Urothelium cell line (cell line): ENCODE data around the gene ASMT.
"Not testable (repeated sequence)": the region's sequence is repeated elsewhere in the genome, so short reads cannot be mapped to it uniquely, and the experiment has no call there.

Source experiments
- DNase-seq: peaks from one replicate; pipeline ENCODE4 v3.0.0; 2011; ENCODE audit warnings: low spot score, mixed read lengths
- FAIRE-seq: peaks from 2 replicates; lab custom pipeline; 2011; peaks lifted over from hg19 to GRCh38; lab: Jason Lieb, UNC

The ASMT gene

DNA sequence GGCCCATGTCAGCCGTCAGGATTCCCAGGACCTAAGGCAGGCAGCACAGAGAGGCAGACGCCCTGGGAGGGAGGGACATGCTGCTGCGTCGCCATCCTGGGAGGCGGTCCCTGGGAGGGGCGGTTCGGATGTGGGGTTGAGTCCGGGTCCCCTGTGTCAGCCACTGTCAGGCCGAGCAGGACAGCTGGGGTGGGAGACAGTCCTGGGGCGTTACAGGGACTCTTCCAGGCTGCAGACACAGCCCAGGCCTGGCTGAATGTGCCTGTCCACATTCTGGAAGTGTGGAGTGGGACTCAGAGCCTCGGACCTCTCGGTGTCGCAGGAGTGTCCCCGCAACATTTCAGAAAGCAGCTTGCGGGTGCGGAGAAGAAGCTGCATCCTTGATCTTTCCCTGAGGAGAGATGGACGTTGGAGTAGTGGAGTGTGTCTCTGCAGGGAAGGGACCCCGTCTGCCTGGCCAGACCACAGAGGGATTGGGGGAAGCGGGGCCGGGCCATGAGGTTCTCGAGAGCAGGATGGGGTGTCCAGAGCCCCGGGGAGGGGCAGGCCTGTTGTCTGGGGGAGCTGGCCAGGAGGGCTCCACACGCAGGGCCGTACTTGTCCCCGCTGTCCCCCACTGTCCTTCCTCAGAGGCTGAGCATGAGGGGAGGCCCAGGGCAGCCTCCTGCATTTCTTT lies 17.4 kb upstream of the ASMT start:
- FAIRE-seq = no peak
- no peak for DNase-seq

DNA sequence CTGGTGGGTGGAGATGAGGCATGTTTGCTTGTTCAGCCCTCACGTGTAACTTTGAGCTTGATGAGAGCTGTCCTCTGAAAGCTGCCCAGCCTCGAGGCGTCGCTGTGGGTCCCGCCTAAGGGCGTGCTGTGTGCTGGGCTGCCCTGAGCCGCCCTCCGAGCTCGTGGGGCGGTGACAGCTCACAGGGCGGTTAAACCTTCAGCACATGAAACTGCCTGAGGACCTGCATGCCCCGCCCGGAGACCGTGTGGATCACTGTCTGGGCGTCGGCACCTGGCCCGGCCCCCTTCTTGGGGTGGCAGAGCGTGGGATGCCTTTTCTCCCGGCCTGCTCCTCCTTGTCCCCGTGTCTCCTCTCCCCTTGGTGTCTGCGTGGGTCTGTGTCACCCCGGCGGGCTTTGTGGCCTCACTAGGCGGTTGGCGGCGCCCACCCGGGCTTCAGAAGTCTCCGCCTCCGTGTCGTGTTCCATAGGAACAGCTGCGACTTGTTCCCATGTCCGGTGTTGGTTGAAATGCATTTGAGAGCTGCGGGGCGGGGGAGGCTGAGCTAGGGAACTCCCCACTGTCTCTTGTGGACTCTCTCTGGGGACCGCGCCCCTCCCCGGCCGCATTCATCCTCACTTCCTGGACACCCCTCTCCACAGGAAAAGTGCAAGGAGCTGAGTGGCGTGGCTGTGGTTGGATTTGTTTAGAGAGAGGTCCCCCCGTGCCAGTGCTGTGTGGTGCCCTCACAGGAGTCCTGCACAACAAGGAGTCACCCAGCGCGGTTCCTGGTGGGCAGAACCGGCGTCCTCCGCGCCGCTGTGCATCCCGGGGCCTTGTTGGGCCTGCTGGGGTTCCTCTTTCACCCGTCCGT lies 16.6 kb upstream of the ASMT start:
- no peak for FAIRE-seq
- DNase-seq = no peak

DNA sequence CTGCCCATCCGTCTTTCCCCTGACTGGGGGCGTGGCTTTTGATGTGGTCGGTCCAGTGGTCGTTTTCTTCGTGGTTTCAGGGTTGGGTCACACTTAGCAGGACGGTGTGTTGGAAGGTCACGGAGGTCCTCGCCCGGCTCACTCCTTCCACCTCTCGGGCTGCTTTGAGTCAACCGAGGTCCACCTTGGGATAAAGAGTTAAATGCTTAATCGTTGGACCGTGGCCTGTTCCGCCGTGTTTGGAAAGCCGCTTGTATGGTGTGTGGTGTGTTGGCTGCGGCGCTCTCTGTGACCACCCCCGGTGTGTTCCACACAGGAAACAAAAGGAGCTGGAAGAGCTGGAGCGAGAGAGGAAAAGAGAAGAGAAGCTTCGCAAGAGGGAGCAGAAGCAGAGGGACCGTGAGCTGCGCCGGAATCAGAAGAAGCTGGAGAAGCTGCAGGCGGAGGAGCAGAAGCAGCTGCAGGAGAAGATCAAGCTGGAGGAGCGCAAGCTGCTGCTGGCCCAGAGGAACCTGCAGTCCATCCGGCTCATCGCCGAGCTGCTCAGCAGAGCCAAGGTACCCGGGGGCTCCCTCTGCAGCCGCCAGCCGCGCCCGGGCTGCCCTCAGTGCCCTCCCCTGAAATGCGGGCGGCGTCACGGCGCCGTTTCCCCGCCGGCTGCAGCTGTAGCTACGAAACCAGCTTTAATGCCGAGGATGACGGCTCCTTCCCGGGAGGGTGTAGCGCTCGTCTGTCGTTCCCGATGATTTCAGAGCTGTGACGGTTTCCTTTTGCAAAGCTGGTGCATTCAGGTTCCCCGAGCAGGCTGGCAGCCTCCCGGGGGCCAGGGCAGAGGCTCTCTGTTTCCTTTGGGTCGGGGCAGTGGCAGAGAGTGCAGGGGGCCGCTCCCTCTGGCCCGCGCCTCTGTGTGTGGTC lies 15.7 kb upstream of the ASMT start:
- no peak for FAIRE-seq
- DNase-seq = no peak

DNA sequence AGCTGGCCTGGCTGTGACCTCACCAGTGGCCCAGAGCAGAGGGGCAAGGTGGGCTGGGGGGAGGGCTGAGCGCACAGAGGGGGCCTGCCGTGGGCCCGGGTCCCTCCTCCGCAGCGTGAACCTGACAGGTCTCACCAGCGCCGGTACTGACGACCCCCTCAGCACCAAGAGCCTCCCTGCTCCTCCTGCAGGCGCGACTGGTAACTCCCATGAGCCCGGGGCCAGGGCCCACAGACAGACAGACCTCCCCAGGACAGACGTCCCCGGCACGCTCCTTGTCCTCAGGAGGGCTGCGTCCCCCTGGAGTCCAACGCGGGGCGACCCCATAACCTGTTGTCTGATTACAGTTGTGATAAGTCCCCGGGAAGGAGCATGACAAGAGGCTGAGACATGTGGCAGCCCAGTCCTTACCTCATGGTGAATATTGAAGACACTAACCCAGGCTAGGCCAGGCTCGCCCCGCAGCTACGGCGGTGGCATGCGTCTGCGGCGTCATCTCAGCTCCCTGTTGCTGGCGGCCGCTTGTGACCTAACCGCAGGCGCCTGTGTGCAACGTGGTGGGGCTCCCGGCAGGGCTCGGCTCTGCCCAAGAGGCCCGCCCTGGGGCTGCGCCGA lies 15.0 kb upstream of the ASMT start:
- DNase-seq (no peak), FAIRE-seq (no peak)

DNA sequence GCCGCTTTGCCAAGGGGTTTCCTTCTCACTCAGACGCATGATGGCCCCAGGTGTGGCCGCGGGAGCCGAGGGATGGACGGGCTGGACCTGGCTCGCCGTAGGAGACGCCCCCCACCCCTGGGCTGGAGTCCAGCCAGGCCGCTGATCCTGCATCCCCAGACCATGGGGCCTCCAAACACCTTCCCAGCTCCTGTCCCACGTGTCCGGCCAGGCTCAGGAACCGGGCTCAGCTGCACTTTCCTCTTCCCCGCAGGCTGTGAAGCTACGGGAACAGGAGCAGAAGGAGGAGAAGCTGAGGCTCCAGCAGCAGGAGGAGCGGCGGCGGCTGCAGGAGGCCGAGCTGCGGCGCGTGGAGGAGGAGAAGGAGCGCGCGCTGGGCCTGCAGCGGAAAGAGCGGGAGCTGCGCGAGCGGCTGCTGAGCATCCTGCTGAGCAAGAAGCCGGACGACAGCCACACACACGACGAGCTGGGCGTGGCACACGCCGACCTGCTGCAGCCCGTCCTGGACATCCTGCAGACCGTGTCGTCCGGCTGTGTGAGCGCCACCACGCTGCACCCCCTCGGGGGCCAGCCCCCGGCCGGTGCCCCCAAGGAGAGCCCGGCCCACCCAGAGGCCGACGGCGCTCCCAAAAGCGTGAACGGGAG lies 14.3 kb upstream of the ASMT start:
- FAIRE-seq (no peak), DNase-seq (no peak)

DNA sequence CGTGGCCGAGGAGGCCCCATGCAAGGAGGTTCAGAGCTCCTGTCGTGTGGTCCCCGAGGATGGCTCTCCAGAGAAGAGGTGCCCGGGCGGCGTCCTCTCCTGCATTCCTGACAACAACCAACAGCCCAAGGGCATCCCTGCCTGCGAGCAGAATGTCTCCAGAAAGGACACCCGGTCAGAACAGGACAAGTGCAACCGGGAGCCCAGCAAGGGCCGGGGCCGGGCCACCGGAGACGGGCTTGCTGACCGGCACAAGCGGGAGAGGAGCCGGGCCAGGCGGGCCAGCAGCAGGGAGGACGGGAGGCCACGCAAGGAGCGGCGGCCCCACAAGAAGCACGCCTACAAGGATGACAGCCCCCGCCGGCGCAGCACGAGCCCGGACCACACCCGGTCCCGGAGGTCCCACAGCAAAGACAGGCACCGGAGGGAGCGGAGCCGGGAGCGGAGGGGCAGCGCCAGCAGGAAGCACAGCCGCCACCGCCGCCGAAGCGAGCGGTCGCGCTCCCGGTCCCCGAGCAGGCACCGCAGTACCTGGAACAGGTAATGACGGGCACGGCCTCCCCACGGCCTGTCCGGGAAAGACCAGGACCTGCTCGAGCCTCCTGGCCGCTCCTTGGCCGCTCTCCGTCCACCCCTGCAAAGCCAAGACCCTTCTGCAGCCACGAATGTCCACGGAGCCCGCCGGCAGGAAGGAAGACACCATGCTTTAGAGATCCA lies 13.7 kb upstream of the ASMT start:
- FAIRE-seq (no peak), DNase-seq (no peak)

DNA sequence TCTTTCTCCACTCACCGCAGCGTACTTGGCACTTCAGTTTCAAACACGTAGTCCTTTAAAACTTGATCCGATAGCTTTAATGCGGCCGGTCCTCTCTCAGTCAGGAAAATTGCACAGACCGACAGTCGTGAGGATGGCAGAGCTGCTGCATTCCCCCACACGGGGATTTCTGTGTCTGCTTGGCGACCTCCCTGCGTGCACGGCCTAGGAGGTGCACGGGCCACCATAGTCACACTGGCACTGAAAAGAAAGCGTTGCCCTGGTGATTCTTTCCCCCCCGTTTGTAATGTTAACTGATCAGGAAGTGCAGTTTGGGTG lies 13.1 kb upstream of the ASMT start:
- DNase-seq = no peak
- no peak for FAIRE-seq

DNA sequence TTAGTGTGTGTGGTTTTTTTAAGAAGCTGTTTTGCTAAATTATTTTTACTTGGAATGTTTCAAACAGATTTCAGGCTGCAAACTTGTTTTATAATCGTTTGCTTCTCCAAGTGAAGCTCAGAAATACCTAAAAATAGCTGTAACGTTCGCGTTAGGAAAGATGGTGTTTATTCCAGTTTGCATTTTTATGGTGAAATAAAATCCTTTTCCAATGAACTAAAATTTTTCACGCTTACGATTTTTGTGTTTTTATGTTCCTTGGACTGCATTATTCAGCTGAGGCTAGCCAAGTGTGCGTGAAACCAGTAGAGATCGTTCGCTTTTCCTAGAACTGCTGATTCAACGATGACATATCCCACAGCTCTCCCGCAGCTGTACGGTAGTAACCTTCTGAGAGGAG lies 12.6 kb upstream of the ASMT start:
- DNase-seq (no peak), FAIRE-seq (no peak)

DNA sequence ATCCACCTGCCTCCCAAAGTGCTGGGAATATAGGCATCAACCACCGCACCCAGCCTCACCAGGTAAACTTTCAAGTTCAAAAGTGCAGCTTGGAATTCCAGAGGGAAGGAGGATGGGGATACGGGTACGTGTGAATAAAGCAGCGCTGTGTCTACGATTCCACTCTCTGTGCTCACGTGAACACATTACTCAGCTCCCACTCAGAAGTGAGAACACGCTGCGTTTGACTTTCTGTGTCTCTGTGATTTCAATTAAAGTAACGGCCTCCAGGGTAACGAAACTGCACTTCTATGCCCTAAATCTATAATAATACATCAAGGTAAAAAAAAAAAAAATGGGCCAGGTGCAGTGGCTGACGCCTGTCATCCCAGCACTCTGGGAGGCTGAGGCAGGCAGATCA lies 8.4 kb upstream of the ASMT start:
- DNase-seq (no peak), FAIRE-seq (no peak)

DNA sequence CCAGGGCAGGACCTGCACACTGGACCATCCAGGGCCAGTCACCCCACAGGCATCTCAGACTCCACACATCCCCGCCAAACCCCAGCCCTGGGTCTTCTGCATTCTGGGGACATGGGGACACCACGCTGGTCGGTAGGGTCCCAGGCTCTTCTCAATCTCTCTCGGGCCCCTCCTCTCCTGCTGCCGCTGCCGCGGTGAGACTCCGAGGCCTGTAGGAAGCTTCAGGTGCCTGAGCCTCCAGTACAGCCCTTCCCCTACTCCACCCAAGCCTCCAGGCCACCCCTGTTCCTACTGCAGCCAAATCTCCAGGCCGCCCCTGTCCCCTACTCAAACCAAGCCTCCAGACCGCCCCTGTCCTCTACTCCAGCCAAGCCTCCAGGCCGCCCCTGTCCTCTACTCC lies 5.5 kb upstream of the ASMT start:
- no peak for DNase-seq
- no peak for FAIRE-seq

DNA sequence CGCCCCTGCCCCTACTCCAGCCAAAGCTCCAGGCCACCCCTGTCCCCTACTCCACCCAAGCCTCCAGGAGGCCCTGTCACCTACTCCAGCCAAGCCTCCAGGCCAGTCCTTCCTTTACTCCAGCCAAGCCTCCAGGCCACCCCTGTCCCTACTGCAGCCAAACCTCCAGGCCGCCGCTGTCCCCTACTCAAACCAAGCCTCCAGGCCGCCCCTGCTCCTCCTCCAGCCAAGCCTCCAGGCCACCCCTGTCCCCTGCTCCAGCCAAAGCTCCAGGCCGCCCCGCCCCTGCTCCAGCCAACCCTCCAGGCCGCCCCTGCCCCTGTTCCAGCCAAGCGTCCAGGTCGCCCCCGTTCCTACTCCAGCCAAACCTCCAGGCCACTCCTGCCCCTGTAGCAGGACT lies 5.1 kb upstream of the ASMT start:
- FAIRE-seq = no peak
- no peak for DNase-seq

DNA sequence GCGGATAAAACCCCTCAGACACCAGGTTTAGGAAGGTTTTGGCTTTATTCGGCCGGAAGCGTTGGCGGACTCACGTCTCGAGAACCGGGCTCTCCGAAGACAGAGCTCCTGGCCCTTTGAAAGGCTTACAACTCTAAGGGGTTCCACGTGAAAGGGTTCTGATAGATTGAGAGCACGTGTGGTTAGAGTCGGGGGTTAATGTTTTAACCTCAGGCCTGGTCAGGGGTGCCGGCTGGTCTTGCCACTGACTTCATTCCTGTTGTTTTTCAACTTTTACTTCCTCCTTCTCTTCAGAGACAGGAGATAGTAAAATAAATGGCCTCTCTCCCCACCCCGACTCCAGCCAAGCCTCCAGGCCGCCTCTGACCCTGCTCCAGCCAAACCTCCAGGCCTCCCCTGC lies 4.7 kb upstream of the ASMT start:
- DNase-seq (no peak), FAIRE-seq (no peak)

DNA sequence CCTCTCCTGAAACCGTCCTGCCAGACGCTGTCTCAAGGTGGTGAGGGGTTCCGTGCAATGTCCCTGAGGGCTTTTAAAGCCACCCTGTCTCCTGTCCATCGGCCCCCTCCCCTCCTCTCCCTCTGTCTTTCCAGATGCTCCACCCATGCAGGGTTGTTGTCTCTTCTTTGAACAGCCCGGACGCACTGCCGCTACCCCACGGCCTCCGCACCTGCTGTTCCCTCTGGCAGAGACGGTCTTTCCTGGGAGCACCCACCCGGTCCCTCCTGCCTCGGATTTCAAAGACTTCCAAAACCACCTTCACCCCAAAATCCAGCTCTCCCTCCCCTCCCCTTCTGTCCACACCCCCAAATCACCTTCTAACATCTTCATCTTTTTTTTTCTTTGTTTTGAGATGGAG lies 4.1 kb upstream of the ASMT start:
- DNase-seq (no peak), FAIRE-seq (no peak)

DNA sequence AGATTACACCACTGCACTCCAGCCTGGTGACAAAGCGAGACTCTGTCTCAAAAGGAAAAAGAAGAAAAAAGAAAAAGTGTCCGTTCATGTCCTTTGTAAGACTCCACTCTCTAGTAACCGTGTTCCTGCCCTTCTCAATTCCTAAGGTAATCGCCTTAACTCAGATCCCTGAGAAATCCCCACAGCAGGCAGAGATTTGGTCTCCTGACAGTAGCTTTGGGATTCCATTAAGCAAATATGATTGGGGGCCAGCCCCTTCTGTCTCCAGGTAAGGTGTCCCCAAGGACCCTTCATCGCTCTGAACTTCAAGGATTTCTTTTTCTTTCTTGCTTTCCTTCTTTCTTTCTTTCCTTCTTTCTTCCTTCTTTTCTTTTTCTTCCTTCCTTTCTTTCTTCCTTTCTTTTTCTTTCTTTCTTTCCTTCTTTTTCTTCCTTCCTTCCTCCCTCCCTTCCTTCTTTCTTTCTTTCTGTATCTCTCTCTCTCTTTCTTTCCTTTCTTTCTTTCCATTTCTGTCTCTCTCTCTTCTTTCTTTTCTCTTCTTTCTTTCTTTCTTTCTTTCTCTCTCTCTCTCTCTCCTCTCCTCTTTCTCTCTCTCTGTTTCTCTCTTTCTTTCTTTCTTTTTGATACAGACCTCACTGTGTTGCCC lies 2.1 kb upstream of the ASMT start:
- DNase-seq = no peak
- no peak for FAIRE-seq

DNA sequence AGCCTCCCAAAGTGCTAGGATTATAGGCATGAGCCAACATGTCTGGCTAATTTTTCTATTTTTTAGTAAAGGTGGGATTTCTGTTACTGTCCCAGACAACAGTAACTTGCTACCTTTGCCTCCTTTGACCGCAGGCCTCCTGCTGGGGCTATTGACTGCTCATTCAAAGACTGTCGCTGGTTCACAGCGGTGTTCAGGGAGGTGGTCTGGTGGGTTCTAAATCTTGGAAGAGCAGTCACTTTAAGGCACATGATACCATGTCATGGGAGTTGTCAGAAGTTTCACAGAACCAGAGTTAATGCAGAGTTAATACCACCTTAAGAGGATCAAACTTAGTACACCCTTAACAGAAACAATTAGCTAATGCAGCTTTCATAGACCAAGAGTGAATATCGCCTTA lies 3.8 kb downstream of the ASMT start:
- no peak for FAIRE-seq
- no peak for DNase-seq

DNA sequence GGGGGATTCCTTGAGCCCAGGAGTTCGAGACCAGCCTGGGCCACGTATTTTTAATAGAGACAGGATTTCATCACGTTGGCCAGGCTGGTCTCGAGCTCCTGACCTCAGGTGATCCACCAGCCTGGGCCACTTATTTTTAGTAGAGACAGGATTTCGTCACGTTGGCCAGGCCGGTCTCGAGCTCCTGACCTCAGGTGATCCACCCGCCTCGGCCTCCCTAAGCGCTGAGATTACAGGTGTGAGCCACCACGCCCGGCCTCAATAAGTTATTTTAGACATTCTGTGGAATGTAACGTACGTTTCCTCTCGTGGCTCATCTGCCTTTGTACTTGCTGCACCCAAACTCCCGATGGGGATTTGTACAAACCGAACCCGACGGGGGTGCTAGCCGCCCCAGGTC lies 8.8 kb downstream of the ASMT start:
- DNase-seq (no peak), FAIRE-seq (no peak)

DNA sequence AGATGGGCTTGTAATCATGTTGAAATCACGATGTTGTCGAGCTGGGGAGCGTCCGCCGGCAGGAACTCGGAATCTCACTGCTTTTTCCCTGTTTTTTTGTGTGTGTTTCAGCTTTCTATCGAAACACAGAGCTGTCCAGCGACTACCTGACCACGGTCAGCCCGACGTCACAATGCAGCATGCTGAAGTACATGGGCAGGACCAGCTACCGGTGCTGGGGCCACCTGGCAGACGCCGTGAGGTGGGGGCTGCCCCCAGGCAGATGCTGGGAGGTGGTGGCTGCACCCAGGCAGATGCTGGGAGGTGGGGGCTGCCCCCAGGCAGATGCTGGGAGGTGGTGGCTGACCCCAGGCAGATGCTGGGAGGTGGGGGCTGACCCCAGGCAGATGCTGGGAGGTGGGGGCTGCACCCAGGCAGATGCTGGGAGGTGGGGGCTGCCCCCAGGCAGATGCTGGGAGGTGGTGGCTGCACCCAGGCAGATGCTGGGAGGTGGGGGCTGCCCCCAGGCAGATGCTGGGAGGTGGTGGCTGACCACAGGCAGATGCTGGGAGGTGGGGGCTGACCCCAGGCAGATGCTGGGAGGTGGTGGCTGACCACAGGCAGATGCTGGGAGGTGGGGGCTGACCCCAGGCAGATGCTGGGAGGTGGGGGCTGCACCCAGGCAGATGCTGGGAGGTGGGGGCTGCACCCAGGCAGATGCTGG lies 9.4 kb downstream of the ASMT start:
- DNase-seq, FAIRE-seq: not testable (repeated sequence)

DNA sequence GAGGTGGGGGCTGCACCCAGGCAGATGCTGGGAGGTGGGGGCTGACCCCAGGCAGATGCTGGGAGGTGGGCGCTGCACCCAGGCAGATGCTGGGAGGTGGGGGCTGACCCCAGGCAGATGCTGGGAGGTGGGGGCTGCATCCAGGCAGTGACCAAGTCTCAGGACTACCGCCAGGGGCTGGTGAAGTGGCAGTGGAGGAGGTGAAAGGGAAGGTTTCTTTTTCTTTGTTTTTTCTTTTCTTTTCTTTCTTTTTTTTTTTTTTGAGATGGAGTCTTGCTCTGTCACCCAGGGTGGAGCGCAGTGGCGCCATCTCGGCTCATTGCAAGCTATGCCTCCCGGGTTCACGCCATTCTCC lies 10.0 kb downstream of the ASMT start:
- not testable (repeated sequence) for DNase-seq, FAIRE-seq

DNA sequence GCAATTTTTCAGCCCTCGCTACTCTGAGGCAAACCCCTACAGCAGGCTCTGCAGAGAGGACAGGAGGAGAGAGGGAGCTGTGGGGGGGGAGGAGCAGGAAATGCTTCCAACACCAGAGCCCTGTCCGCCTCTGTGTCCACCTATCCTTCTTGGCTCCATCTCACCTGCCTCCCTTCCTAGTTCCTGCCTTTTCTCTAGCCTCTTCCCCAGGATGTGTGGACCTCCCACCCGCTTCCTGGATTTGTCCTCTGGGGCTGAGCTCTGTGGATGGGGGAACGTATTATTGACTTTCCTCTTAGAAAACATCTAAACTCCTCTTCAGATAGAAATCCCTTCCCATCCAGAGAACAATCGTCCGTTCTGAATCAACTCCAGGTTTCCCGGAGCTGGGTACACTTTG lies 14.4 kb downstream of the ASMT start:
- DNase-seq (no peak), FAIRE-seq (no peak)
